Mesenchymal stem cell (in vitro differentiated cells and primary cell): ENCODE data around the gene LRRC53.
A peak's percentile ranks its signal among the peaks of the same experiment; 100 is the strongest.

Experiments used
- DNase-seq: peaks from one replicate; pipeline ENCODE4 v3.0.0-alpha.2; 2013
- H2AFZ ChIP-seq: one replicate; pipeline ENCODE4 v1.6.1; 2013; ENCODE audit warnings: low read depth, mild to moderate bottlenecking, control low read depth, inconsistent platforms, low read length, moderate library complexity
- H2AK5ac ChIP-seq: 2 replicates; pipeline ENCODE4 v1.6.1; 2013; ENCODE audit warnings: low read length, moderate library complexity, mild to moderate bottlenecking, inconsistent platforms; ENCODE audit not compliant: severe bottlenecking
- H2BK120ac ChIP-seq: one replicate; pipeline ENCODE4 v1.6.1; 2013; ENCODE audit warnings: low read depth, mild to moderate bottlenecking, inconsistent platforms, low read length, moderate library complexity
- H2BK12ac ChIP-seq, 2 experiments: one replicate each; pipeline ENCODE4 v1.6.1; 2013; ENCODE audit warnings: inconsistent platforms in 2 of 2, low read length in 2 of 2, mild to moderate bottlenecking in 2 of 2, moderate library complexity in 2 of 2, control low read depth in 1 of 2
- H2BK15ac ChIP-seq: one replicate; pipeline ENCODE4 v1.6.1; 2013; ENCODE audit warnings: mild to moderate bottlenecking, low read depth, inconsistent platforms; ENCODE audit not compliant: poor library complexity, severe bottlenecking
- H2BK5ac ChIP-seq: 2 replicates; pipeline ENCODE4 v1.6.1; 2013; ENCODE audit warnings: low read depth, mild to moderate bottlenecking, low read length, control low read depth, inconsistent platforms; ENCODE audit not compliant: poor library complexity, severe bottlenecking
- H3K14ac ChIP-seq, 2 experiments: one replicate each; pipeline ENCODE4 v1.6.1; 2013; ENCODE audit warnings: inconsistent platforms in 2 of 2, low read length in 2 of 2, control low read depth in 1 of 2, mild to moderate bottlenecking in 1 of 2, moderate library complexity in 1 of 2
- H3K18ac ChIP-seq, 2 experiments: one replicate each; pipeline ENCODE4 v1.6.1; 2013; ENCODE audit warnings: inconsistent platforms in 2 of 2, low read length in 2 of 2, control low read depth in 1 of 2, low read depth in 1 of 2, mild to moderate bottlenecking in 1 of 2
- H3K23ac ChIP-seq, 2 experiments: one replicate each; pipeline ENCODE4 v1.6.1; 2013; ENCODE audit warnings: inconsistent platforms in 2 of 2, low read length in 2 of 2, mild to moderate bottlenecking in 2 of 2, moderate library complexity in 2 of 2, control low read depth in 1 of 2
- H3K27ac ChIP-seq: 2 replicates; pipeline ENCODE4 v1.5.1; 2013; ENCODE audit warnings: mild to moderate bottlenecking, moderate library complexity, low read length, control low read depth, inconsistent platforms; ENCODE audit not compliant: poor library complexity, severe bottlenecking
- H3K27me3 ChIP-seq, 2 experiments: 2 replicates each; pipeline versions ENCODE4 v1.6.1 to v1.7.0; 2013; ENCODE audit warnings: low read length in 2 of 2, mild to moderate bottlenecking in 2 of 2, moderate library complexity in 2 of 2, control low read depth in 1 of 2, inconsistent platforms in 1 of 2; ENCODE audit not compliant: control insufficient read depth in 1 of 2, insufficient read depth in 1 of 2
- H3K36me3 ChIP-seq, 2 experiments: 2 replicates each; pipeline versions ENCODE4 v1.6.1 to v1.7.0; 2013; ENCODE audit warnings: low read length in 2 of 2, control low read depth in 1 of 2, inconsistent platforms in 1 of 2, low read depth in 1 of 2, mild to moderate bottlenecking in 1 of 2; ENCODE audit not compliant: insufficient read depth in 2 of 2, control insufficient read depth in 1 of 2
- H3K4ac ChIP-seq, 2 experiments: one replicate each; pipeline ENCODE4 v1.6.1; 2013; ENCODE audit warnings: inconsistent platforms in 2 of 2, low read length in 2 of 2, mild to moderate bottlenecking in 2 of 2, moderate library complexity in 2 of 2, control low read depth in 1 of 2, low read depth in 1 of 2
- H3K4me1 ChIP-seq: 2 replicates; pipeline ENCODE4 v1.6.1; 2013; ENCODE audit warnings: low read depth, low read length, control low read depth; ENCODE audit not compliant: control insufficient read depth, insufficient read depth
- H3K4me2 ChIP-seq: 2 replicates; pipeline ENCODE4 v1.6.1; 2013; ENCODE audit warnings: low read length, mild to moderate bottlenecking, inconsistent platforms; ENCODE audit not compliant: poor library complexity, severe bottlenecking
- H3K4me3 ChIP-seq, 2 experiments: 2 replicates each; pipeline versions ENCODE4 v1.5.1 to v1.7.0; 2013; ENCODE audit warnings: low read length in 2 of 2, mild to moderate bottlenecking in 2 of 2, control low read depth in 1 of 2, low read depth in 1 of 2; ENCODE audit not compliant: insufficient read depth in 1 of 2
- H3K79me1 ChIP-seq: replicated peaks from 2 replicates; pipeline ENCODE4 v1.6.1; 2013; ENCODE audit warnings: mild to moderate bottlenecking, control low read depth, low read length, inconsistent platforms; ENCODE audit not compliant: poor library complexity, severe bottlenecking
- H3K9ac ChIP-seq: 2 replicates; pipeline ENCODE4 v1.7.0; 2013; ENCODE audit warnings: mild to moderate bottlenecking, low read length, moderate library complexity
- H3K9me3 ChIP-seq: 2 replicates; pipeline ENCODE4 v1.7.0; 2013; ENCODE audit warnings: mild to moderate bottlenecking, low read length; ENCODE audit not compliant: control insufficient read depth
- H4K8ac ChIP-seq: one replicate; pipeline ENCODE4 v1.6.1; 2013; ENCODE audit warnings: inconsistent platforms, mild to moderate bottlenecking, low read length, moderate library complexity
- H4K91ac ChIP-seq: one replicate; pipeline ENCODE4 v1.6.1; 2013; ENCODE audit warnings: mild to moderate bottlenecking, low read length, inconsistent platforms
- WGBS: methylation state at CpG from one replicate; pipeline ENCODE4 v1.1.7; 2013; ENCODE audit warnings: mixed read lengths; 5-methylcytosine and 5-hydroxymethylcytosine counted together

Gene LRRC53

DNA sequence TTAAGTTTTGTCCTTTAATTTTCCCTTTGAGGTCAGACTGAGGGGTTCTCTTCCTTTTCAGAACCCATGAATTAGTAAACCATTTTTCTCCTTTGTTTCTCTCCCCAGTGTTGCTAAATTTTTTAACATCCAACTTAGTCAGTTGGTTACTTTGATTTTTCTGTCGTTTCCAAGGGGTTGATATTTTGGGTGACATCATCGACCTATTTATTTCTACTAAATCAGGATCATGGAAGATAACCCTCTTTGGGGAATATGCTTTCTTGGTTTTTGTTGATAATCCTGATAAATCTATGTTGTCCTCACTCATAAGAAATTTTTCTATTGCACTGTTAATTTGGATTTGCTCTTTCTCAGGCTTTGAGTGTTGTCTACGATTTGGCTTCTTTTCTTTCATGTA, 40.9 kb downstream of the LRRC53 start:
- Histone ChIP-seq H3K36me3 (no peaks in the 10 kb centered on the region), H3K18ac (no peak overlapping the region), H4K91ac (no peak overlapping the region), H3K4me2 (no peak overlapping the region), H2BK15ac (no peak overlapping the region), H3K79me1 (no peaks in the 10 kb centered on the region), H2BK120ac (no peak overlapping the region), H3K9ac (no peak overlapping the region), H3K4ac (no peak overlapping the region), H3K27ac (no peak overlapping the region), H2AFZ (no peak overlapping the region), H3K14ac (no peak overlapping the region), H3K4me1 (no peaks in the 10 kb centered on the region), H3K9me3 (no peaks in the 10 kb centered on the region), H2BK12ac (no peak overlapping the region), H2AK5ac (no peak overlapping the region), H2BK5ac (no peak overlapping the region), H4K8ac (no peak overlapping the region), H3K23ac (no peak overlapping the region), H3K4me3 (no peak overlapping the region), H3K27me3 (peaks cover 0 to 14% of the 10 kb centered on the region in 2 experiments)
- no peak for DNase-seq
- no CpG with 5 or more reads among the region's 3 CpGs for WGBS

DNA sequence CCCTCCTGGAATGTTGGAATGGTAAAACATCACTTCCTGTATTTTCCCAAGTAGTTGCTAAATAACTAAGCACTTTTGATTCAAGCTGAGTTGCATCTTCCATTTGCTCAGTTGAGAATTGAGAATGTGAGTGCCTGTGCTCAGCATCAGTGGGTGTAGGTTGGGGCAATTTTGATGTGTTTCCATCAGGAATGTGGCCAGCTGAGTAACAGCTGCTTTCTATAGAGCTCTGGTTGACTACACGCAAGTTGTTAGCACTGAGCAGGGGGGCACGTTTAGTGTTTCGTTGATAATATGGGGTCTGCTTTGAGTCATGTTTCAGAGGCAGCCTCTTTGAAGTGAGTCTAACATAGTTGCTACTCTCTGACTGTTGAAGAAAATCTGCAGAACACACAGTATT, 41.5 kb downstream of the LRRC53 start:
- Histone ChIP-seq H3K27ac (no peak overlapping the region), H3K79me1 (no peaks in the 10 kb centered on the region), H2AFZ (no peak overlapping the region), H3K4me1 (no peaks in the 10 kb centered on the region), H3K27me3 (peaks cover 0 to 14% of the 10 kb centered on the region in 2 experiments), H2AK5ac (no peak overlapping the region), H2BK120ac (no peak overlapping the region), H4K8ac (no peak overlapping the region), H3K4me3 (no peak overlapping the region), H3K36me3 (no peaks in the 10 kb centered on the region), H3K18ac (no peak overlapping the region), H3K23ac (no peak overlapping the region), H4K91ac (no peak overlapping the region), H2BK5ac (no peak overlapping the region), H3K4ac (no peak overlapping the region), H2BK12ac (no peak overlapping the region), H3K4me2 (no peak overlapping the region), H3K9ac (no peak overlapping the region), H3K9me3 (no peaks in the 10 kb centered on the region), H2BK15ac (no peak overlapping the region), H3K14ac (no peak overlapping the region)
- DNase-seq: no peak
- 26% methylated on average over 3 of the region's 3 CpGs for WGBS

DNA sequence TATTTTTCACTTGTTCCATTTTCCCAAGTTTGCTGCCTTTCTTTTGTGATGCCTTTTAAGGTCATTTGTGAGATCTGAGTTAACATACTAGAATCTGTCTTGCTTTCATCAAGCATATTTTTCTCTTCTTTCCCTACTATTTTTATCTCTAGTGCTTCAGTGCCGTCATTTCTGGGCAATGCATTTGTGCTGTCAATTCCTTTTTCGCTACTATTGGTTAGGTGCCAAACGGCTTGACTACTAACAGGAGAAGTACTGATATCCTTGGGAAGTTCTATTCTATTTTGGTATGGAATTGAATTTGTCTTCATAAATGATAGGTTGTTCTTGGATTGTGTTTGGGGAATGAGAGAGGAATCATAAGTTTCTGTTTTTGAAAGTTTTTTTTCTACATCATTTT, 42.2 kb downstream of the LRRC53 start:
- no peaks in the 10 kb centered on the region for H3K4me1 ChIP-seq
- no peaks in the 10 kb centered on the region for H3K36me3 ChIP-seq
- H3K4ac ChIP-seq: no peak overlapping the region
- H2AK5ac ChIP-seq: no peak overlapping the region
- no peak overlapping the region for H4K91ac ChIP-seq
- 86% methylated on average over 3 of the region's 3 CpGs for WGBS
- H3K9me3 ChIP-seq: no peaks in the 10 kb centered on the region
- no peaks in the 10 kb centered on the region for H3K79me1 ChIP-seq
- no peak overlapping the region for H2BK12ac ChIP-seq
- no peak overlapping the region for H3K4me3 ChIP-seq
- H2BK15ac ChIP-seq: no peak overlapping the region
- H3K27ac ChIP-seq: no peak overlapping the region
- peaks cover 0 to 14% of the 10 kb centered on the region in 2 experiments for H3K27me3 ChIP-seq
- H3K9ac ChIP-seq: no peak overlapping the region
- no peak overlapping the region for H2AFZ ChIP-seq
- H3K23ac ChIP-seq: no peak overlapping the region
- no peak overlapping the region for H3K14ac ChIP-seq
- no peak for DNase-seq
- H2BK120ac ChIP-seq: no peak overlapping the region
- no peak overlapping the region for H3K4me2 ChIP-seq
- no peak overlapping the region for H3K18ac ChIP-seq
- no peak overlapping the region for H2BK5ac ChIP-seq
- no peak overlapping the region for H4K8ac ChIP-seq

DNA sequence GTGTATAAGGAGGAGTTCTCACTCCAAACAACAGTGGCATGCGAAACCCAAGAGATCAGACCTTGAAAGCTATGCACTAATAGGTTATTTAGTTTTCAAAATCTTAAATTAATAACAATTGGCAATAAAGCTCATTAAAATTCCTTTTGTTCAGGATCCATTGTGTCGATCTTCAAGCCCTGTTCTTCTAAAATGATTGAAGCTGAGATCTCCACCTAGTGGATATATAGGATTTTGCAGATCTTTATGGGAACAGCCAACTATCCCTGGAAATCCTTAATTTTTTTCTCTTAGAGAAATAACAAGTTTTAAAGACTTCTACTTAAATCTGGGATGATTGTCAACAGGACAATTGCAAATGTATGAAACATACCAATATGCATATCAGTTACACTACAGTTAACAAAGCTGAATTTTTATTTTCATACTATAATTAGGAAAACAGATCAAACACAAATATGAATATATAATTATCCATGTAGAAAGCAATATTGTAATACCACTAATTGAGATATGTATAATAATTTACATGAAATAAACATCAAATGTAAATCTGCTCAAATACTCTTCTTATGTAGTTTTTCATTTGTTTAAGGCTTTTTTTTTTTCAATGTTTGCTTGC, 43.3 kb downstream of the LRRC53 start:
- no peak overlapping the region for H2AFZ ChIP-seq
- no peak overlapping the region for H4K8ac ChIP-seq
- no peak overlapping the region for H3K23ac ChIP-seq
- peak; percentile 28 for DNase-seq
- no peaks in the 10 kb centered on the region for H3K4me1 ChIP-seq
- H3K9ac ChIP-seq: no peak overlapping the region
- H3K18ac ChIP-seq: no peak overlapping the region
- no peaks in the 10 kb centered on the region for H3K36me3 ChIP-seq
- no peak overlapping the region for H2BK120ac ChIP-seq
- no peak overlapping the region for H2AK5ac ChIP-seq
- H3K4me2 ChIP-seq: no peak overlapping the region
- H3K4me3 ChIP-seq: no peak overlapping the region
- H2BK15ac ChIP-seq: no peak overlapping the region
- H3K14ac ChIP-seq: no peak overlapping the region
- H3K27ac ChIP-seq: no peak overlapping the region
- no peak overlapping the region for H4K91ac ChIP-seq
- peaks cover 0 to 14% of the 10 kb centered on the region in 2 experiments for H3K27me3 ChIP-seq
- H2BK5ac ChIP-seq: no peak overlapping the region
- H2BK12ac ChIP-seq: no peak overlapping the region
- H3K79me1 ChIP-seq: no peaks in the 10 kb centered on the region
- no CpG with 5 or more reads among the region's 2 CpGs for WGBS
- no peak overlapping the region for H3K4ac ChIP-seq
- no peaks in the 10 kb centered on the region for H3K9me3 ChIP-seq
